H9 (cell line): ENCODE data around the gene ZMYM2. TPM values are rescaled to one million over a fixed set of nuclear protein-coding genes. Genes with fewer than 3 reads are reported as not detected.

ENCODE experiments used
- DNase-seq: peaks from one replicate; pipeline ENCODE4 v3.0.0-alpha.2; 2017
- H2AFZ ChIP-seq: one replicate; pipeline ENCODE4 v1.6.1; 2013; ENCODE audit warnings: mild to moderate bottlenecking, low read length, control low read depth, moderate library complexity
- H2AK5ac ChIP-seq: 2 replicates; pipeline ENCODE4 v1.6.1; 2013; ENCODE audit warnings: low read length, control low read depth, mixed read lengths; ENCODE audit not compliant: insufficient read length
- H2BK120ac ChIP-seq: one replicate; pipeline ENCODE4 v1.6.1; 2013; ENCODE audit warnings: low read depth, mild to moderate bottlenecking, low read length, control low read depth, inconsistent platforms; ENCODE audit not compliant: poor library complexity, severe bottlenecking
- H2BK12ac ChIP-seq: 2 replicates; pipeline ENCODE4 v1.6.1; 2013; ENCODE audit warnings: low read length, control low read depth, mixed read lengths, low read depth; ENCODE audit not compliant: insufficient read length
- H2BK15ac ChIP-seq: 2 replicates; pipeline ENCODE4 v1.6.1; 2013; ENCODE audit warnings: low read depth, low read length, control low read depth
- H2BK20ac ChIP-seq: one replicate; pipeline ENCODE4 v1.6.1; 2013; ENCODE audit warnings: low read depth, mild to moderate bottlenecking, low read length, control low read depth, inconsistent platforms; ENCODE audit not compliant: poor library complexity, severe bottlenecking
- H2BK5ac ChIP-seq: 2 replicates; pipeline ENCODE4 v1.6.1; 2013; ENCODE audit warnings: low read length, control low read depth, mixed read lengths; ENCODE audit not compliant: insufficient read length
- H3K14ac ChIP-seq: 2 replicates; pipeline ENCODE4 v1.6.1; 2013; ENCODE audit warnings: low read length, control low read depth; ENCODE audit not compliant: insufficient read depth
- H3K18ac ChIP-seq: 2 replicates; pipeline ENCODE4 v1.6.1; 2013; ENCODE audit warnings: low read depth, mild to moderate bottlenecking, mixed read lengths, low read length, control low read depth; ENCODE audit not compliant: insufficient read length
- H3K23ac ChIP-seq: 2 replicates; pipeline ENCODE4 v1.6.1; 2013; ENCODE audit warnings: low read length, control low read depth, mixed read lengths, low read depth; ENCODE audit not compliant: insufficient read length
- H3K23me2 ChIP-seq: 2 replicates; pipeline ENCODE4 v1.6.1; 2013; ENCODE audit warnings: low read depth, mild to moderate bottlenecking, mixed read lengths, low read length, control low read depth; ENCODE audit not compliant: insufficient read length, poor library complexity, severe bottlenecking
- H3K27ac ChIP-seq: 2 replicates; pipeline ENCODE4 v1.5.1; 2013; ENCODE audit warnings: low read length, control low read depth, mixed read lengths, low read depth; ENCODE audit not compliant: insufficient read length
- H3K27me3 ChIP-seq: 2 replicates; pipeline ENCODE4 v1.6.1; 2013; ENCODE audit warnings: low read length, control low read depth, inconsistent platforms; ENCODE audit not compliant: insufficient read depth
- H3K4ac ChIP-seq: 2 replicates; pipeline ENCODE4 v1.6.1; 2013; ENCODE audit warnings: low read depth, mild to moderate bottlenecking, control low read depth, inconsistent platforms, low read length, moderate library complexity
- H3K4me1 ChIP-seq: 2 replicates; pipeline ENCODE4 v1.6.1; 2013; ENCODE audit warnings: low read length, control low read depth, inconsistent platforms; ENCODE audit not compliant: insufficient read depth
- H3K4me2 ChIP-seq: 2 replicates; pipeline ENCODE4 v1.6.1; 2013; ENCODE audit warnings: low read length, control low read depth, mixed read lengths; ENCODE audit not compliant: insufficient read length, insufficient read depth
- H3K56ac ChIP-seq: 2 replicates; pipeline ENCODE4 v1.6.1; 2013; ENCODE audit warnings: low read depth, mild to moderate bottlenecking, mixed read lengths, low read length, control low read depth; ENCODE audit not compliant: insufficient read length
- H3K79me1 ChIP-seq: 2 replicates; pipeline ENCODE4 v1.6.1; 2013; ENCODE audit warnings: low read depth, mild to moderate bottlenecking, moderate library complexity, low read length, control low read depth, inconsistent platforms; ENCODE audit not compliant: insufficient read depth, poor library complexity, severe bottlenecking
- H3K79me2 ChIP-seq: 2 replicates; pipeline ENCODE4 v1.6.1; 2013; ENCODE audit warnings: low read length, control low read depth, inconsistent platforms; ENCODE audit not compliant: insufficient read depth
- H3K9ac ChIP-seq: 2 replicates; pipeline ENCODE4 v1.6.1; 2013; ENCODE audit warnings: low read length, control low read depth, mixed read lengths; ENCODE audit not compliant: insufficient read length; ENCODE audit errors: extremely low read depth
- H3K9me3 ChIP-seq: one replicate; pipeline ENCODE4 v1.6.1; 2013; ENCODE audit warnings: low read depth, low read length, inconsistent platforms; ENCODE audit not compliant: control insufficient read depth
- H3T11ph ChIP-seq: one replicate; pipeline ENCODE4 v1.6.1; 2013; ENCODE audit warnings: mild to moderate bottlenecking, low read length, control low read depth, inconsistent platforms
- H4K20me1 ChIP-seq: one replicate; pipeline ENCODE4 v1.6.1; 2013; ENCODE audit not compliant: control insufficient read depth, insufficient read length, insufficient read depth
- H4K5ac ChIP-seq: 2 replicates; pipeline ENCODE4 v1.6.1; 2013; ENCODE audit warnings: low read depth, mild to moderate bottlenecking, mixed read lengths, low read length, control low read depth; ENCODE audit not compliant: insufficient read length
- H4K8ac ChIP-seq: replicated peaks from 2 replicates; pipeline ENCODE4 v1.6.1; 2013; ENCODE audit warnings: low read length, control low read depth, mixed read lengths, low read depth; ENCODE audit not compliant: insufficient read length
- H4K91ac ChIP-seq: 2 replicates; pipeline ENCODE4 v1.6.1; 2013; ENCODE audit warnings: low read depth, mild to moderate bottlenecking, moderate library complexity, mixed read lengths, low read length, control low read depth; ENCODE audit not compliant: insufficient read length
- H3K27ac Mint-ChIP-seq, 3 experiments: 2 replicates in 2 of 3; 3 replicates in 1 of 3; pipeline ENCODE4 v1.8.0; 2020 to 2021; ENCODE audit warnings: mixed read lengths in 3 of 3, mild to moderate bottlenecking in 1 of 3, moderate library complexity in 1 of 3
- H3K27me3 Mint-ChIP-seq: 2 replicates; pipeline ENCODE4 v1.8.0; 2021; ENCODE audit warnings: low read depth, mild to moderate bottlenecking, moderate library complexity, mixed read lengths
- H3K36me3 Mint-ChIP-seq, 3 experiments: 2 replicates in 2 of 3; 3 replicates in 1 of 3; pipeline ENCODE4 v1.8.0; 2020 to 2021; ENCODE audit warnings: low read depth in 3 of 3, mixed read lengths in 3 of 3; ENCODE audit not compliant: insufficient read depth in 1 of 3
- H3K4me1 Mint-ChIP-seq, 2 experiments: 2 replicates each; pipeline ENCODE4 v1.8.0; 2020; ENCODE audit warnings: mixed read lengths in 2 of 2
- H3K4me3 Mint-ChIP-seq, 2 experiments: 2 replicates in 1 of 2; 3 replicates in 1 of 2; pipeline ENCODE4 v1.8.0; 2020 to 2021; ENCODE audit warnings: mild to moderate bottlenecking in 2 of 2, mixed read lengths in 2 of 2, moderate library complexity in 1 of 2
- H3K9me3 Mint-ChIP-seq, 2 experiments: 2 replicates in 1 of 2; 3 replicates in 1 of 2; pipeline ENCODE4 v1.8.0; 2020; ENCODE audit warnings: mild to moderate bottlenecking in 2 of 2, mixed read lengths in 2 of 2, moderate library complexity in 1 of 2
- CTCF ChIP-seq: fragments of 200-600 bp; sonication (generic); conservative IDR thresholded peaks from 3 replicates; pipeline ENCODE4 v1.8.0; 2021; ENCODE audit warnings: antibody characterized with exemption, mild to moderate bottlenecking
- WGBS: extraction: QIAGEN DNeasy Blood & Tissue Kit; methylation state at CpG from one replicate; pipeline ENCODE4 v1.1.7; 2013; ENCODE audit warnings: missing lambda C conversion rate, low lambda C conversion rate, mixed read lengths; ENCODE audit not compliant: insufficient read length; ENCODE audit errors: extremely low coverage; 5-methylcytosine and 5-hydroxymethylcytosine counted together
- total RNA-seq: library from RNA; stranded (reverse); gene quantifications from 2 replicates; pipeline ENCODE4 v1.2.1, GENCODE V29; 2021

ZMYM2 gene
- total RNA-seq, 1 experiment from 2014 or later = 173 TPM

DNA sequence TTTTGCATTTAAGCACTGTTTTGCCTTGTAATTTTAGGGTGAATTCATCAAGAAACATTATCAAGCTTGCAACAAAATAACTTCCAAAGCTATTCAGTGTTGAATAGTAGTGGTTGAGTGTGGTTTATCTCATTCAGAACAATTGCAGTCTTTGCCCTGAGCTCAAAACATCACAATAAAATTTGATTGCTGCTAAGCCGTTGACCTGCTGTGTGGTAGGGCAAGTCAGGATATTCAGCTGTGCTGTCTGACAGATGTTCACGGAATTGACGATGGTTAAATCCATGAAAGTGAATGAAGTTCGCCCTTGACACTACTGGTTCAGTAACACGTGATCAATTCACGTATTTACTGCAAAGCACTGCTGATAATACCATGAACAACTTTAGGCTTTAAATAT is 135.4 kb downstream of the ZMYM2 start:
- Histone ChIP-seq H3K79me1 (no peaks in the 10 kb centered on the region), H3K4ac (no peak overlapping the region), H3K14ac (no peak overlapping the region), H3K27me3 (no peaks in the 10 kb centered on the region), H3T11ph (no peak overlapping the region), H4K20me1 (no peaks in the 10 kb centered on the region), H3K9me3 (no peaks in the 10 kb centered on the region), H3K4me1 (peaks cover under 1% of the 10 kb centered on the region; the same call in 1 of the 2 replicates), H4K91ac (no peak overlapping the region), H2BK12ac (no peak overlapping the region), H2BK120ac (no peak overlapping the region), H3K27ac (no peak overlapping the region), H2BK15ac (no peak overlapping the region), H2BK20ac (no peak overlapping the region), H2BK5ac (no peak overlapping the region), H4K5ac (no peak overlapping the region), H3K23me2 (no peaks in the 10 kb centered on the region), H3K9ac (no peak overlapping the region), H2AFZ (no peak overlapping the region), H4K8ac (no peak overlapping the region), H3K23ac (no peak overlapping the region), H3K18ac (no peak overlapping the region), H2AK5ac (no peak overlapping the region), H3K56ac (no peak overlapping the region), H3K79me2 (no peaks in the 10 kb centered on the region), H3K4me2 (no peak overlapping the region)
- Mint-ChIP-seq H3K36me3 (no peaks in the 10 kb centered on the region), H3K27me3 (no peaks in the 10 kb centered on the region; the same call in none of the 2 replicates), H3K9me3 (no peaks in the 10 kb centered on the region), H3K4me1 (peaks cover 2 to 11% of the 10 kb centered on the region in 2 experiments), H3K4me3 (no peak overlapping the region), H3K27ac (no peak overlapping the region)
- DNase-seq = no peak
- no peak for TF ChIP-seq CTCF
- no CpG with 5 or more reads among the region's 6 CpGs for WGBS
